AG04449 (cell line): ENCODE measurements around the gene AFF3.

Experiments used
- CTCF ChIA-PET: fragments of 350-600 bp; formaldehyde crosslinking; extraction: SDS; loops from one replicate; lab custom pipeline; 2021; ENCODE audit warnings: antibody characterized with exemption; lab: Yijun Ruan, JAX
- POLR2A ChIA-PET: fragments of 400-600, 350-600 bp; formaldehyde crosslinking; extraction: SDS; loops from one replicate; lab custom pipeline; 2020; ENCODE audit warnings: antibody characterized with exemption, inconsistent platforms; lab: Yijun Ruan, JAX
- DNase-seq: peaks from one replicate; pipeline ENCODE4 v3.0.0-alpha.2; 2010; ENCODE audit warnings: low read depth, low spot score
- H3K4me3 ChIP-seq: 2 replicates; pipeline ENCODE4 v1.5.1; 2011; ENCODE audit warnings: low read depth, mild to moderate bottlenecking, control low read depth, low read length
- TF ChIP-seq, protein P1 (sequence below): IDR thresholded peaks from one replicate; pipeline ENCODE4 v1.5.1; 2011; ENCODE audit warnings: mild to moderate bottlenecking, moderate library complexity, low read length, control low read depth, inconsistent platforms; ENCODE audit not compliant: insufficient read depth; ENCODE audit errors: missing control alignments

The AFF3 gene

DNA sequence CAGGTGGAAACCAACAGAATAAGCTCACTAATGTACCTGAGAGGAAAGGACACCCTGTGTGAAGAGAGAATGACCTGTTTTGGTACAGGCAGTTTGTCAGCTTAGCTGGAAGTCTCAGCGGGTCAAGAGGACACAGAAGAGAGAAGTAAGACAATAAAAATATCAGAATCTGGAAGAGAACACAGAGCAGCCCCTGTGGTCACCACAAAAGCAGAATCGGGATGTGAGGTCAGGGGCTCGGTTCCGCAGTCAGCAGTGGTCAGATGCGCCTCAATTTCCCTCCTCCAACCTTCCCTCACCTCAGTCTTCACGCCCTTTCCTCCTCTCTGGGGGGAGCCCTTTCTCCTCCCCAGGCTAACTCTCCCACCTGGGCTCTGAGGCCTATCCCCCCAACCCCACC, 122.9 kb downstream of the AFF3 start:
- POLR2A ChIA-PET, result no interaction called here
- CTCF ChIA-PET, result interaction anchor here (1.8 kb wide), 1 partner anchor 11 kb away, joined by 5 read pairs; no protein-coding TSS in a partner anchor
- TF ChIP-seq, protein P1, sequence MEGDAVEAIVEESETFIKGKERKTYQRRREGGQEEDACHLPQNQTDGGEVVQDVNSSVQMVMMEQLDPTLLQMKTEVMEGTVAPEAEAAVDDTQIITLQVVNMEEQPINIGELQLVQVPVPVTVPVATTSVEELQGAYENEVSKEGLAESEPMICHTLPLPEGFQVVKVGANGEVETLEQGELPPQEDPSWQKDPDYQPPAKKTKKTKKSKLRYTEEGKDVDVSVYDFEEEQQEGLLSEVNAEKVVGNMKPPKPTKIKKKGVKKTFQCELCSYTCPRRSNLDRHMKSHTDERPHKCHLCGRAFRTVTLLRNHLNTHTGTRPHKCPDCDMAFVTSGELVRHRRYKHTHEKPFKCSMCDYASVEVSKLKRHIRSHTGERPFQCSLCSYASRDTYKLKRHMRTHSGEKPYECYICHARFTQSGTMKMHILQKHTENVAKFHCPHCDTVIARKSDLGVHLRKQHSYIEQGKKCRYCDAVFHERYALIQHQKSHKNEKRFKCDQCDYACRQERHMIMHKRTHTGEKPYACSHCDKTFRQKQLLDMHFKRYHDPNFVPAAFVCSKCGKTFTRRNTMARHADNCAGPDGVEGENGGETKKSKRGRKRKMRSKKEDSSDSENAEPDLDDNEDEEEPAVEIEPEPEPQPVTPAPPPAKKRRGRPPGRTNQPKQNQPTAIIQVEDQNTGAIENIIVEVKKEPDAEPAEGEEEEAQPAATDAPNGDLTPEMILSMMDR, result no peak
- H3K4me3 ChIP-seq, result no peak overlapping the region
- DNase-seq, result no peak

DNA sequence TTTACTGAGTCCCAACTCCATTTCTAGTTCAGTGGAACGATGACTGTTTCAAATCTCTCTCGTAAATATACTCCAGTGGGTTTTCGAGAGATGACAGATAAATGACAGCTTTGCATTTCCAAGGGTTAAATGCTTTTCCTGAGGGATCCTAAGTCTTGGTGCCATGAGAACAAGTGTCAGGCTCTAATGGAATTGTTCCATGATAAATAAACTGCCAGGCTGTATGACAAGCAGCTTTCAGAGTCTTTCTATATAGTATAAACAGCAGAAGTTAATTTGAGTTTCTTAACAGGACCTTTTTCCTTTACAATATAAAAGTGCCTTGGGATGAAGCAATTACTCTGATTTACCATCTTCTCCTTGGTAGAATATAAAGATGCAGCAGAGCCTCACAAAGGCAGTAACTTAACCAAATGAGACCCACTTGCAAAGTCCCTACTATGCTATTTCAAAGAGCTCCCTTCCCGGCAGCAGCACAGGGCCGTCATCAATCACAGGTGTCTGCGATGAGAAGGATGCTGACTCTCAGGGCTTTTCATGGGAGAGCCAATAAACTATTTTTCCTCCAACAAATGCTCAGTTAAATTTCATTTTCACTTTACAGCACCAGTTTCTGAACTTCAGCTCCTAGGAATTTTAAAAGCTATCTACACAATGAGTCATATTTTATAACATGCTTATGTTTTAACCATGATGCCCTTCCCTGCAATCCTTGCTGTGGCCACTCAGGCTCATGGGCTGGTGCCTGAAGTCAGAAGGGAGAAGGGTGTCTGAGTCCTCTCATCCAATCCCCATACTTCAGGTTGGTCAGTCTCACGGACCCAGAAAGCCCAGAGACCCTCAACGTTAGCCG, 123.8 kb downstream of the AFF3 start:
- POLR2A ChIA-PET, result interaction anchor here (0.9 kb wide), 1 partner anchor 9 kb away, joined by 3 read pairs; no protein-coding TSS in a partner anchor
- CTCF ChIA-PET, result interaction anchor here (1.1 to 1.8 kb wide), 4 partner anchors 9 to 293 kb away, joined by 3 to 5 read pairs (median 4); no protein-coding TSS in a partner anchor
- TF ChIP-seq, protein P1, result peak; percentile 7
- H3K4me3 ChIP-seq, result no peak overlapping the region
- DNase-seq, result peak; percentile 44

DNA sequence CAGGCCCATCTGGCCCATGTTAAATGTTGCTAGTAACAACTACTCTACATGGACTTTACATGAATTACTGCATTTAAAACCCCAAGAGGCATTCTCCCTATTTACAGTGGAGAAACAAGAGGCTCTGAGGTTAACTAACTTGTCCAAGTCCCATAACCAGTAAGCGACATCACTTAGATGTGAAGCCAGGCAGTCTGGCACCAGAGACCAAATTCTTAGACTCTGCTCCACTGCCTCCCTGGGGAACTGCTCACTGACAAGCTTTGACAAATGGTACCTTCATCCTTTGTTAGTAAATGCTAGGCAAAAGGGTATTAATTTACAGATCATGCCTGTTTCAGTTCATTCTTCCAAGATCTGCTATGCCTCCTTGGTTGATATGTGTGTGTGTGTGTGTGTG, 124.8 kb downstream of the AFF3 start:
- CTCF ChIA-PET, result interaction anchor here (1.2 to 1.8 kb wide), 2 partner anchors 13 to 33 kb away, joined by 3 to 5 read pairs; no protein-coding TSS in a partner anchor
- H3K4me3 ChIP-seq, result no peak overlapping the region
- POLR2A ChIA-PET, result no interaction called here
- TF ChIP-seq, protein P1, result no peak
- DNase-seq, result peak; percentile 60

DNA sequence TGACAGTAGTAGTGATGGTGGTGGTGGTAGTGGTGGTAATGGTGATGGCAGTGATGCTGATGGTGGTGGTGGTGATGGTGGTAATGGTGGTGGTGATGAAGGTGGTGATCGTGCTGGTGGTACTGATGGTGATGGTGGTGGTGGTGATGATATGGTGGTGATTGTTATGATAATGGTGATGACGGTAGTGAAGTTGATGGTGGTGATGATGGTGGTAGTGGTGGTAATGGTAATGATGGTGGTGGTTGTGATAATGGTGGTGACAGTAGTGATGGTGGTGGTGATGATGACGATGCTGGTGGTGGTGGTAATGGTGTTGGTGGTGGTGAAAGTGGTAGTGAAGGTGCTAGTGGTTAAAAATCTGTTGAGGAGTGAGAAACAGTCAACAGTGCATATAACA, 125.6 kb downstream of the AFF3 start:
- H3K4me3 ChIP-seq, result no peak overlapping the region
- ChIA-PET POLR2A (no interaction called here), CTCF (no interaction called here)
- no peak for DNase-seq
- TF ChIP-seq, protein P1, result no peak

DNA sequence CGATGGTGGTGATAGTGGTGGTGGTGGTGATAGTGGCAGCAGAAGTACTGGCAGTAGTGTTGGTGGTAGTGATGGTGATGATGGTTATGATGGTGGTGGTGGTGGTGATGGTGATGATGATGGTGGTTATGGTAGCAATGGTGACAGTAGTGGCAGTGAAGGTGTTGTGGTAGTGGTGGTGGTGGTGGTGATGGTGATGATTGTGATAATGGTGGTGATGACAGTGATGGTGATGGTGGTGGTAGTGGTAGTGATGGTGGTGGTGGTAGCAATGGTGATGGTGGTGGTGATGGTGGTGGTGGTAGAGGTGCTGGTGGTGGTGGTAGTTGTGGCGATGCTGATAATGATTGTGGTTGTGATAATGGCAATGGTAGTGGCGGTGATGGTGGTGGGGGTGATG, 126.5 kb downstream of the AFF3 start:
- POLR2A ChIA-PET, result no interaction called here
- no peak for DNase-seq
- CTCF ChIA-PET, result no interaction called here
- TF ChIP-seq, protein P1, result no peak
- no peak overlapping the region for H3K4me3 ChIP-seq

DNA sequence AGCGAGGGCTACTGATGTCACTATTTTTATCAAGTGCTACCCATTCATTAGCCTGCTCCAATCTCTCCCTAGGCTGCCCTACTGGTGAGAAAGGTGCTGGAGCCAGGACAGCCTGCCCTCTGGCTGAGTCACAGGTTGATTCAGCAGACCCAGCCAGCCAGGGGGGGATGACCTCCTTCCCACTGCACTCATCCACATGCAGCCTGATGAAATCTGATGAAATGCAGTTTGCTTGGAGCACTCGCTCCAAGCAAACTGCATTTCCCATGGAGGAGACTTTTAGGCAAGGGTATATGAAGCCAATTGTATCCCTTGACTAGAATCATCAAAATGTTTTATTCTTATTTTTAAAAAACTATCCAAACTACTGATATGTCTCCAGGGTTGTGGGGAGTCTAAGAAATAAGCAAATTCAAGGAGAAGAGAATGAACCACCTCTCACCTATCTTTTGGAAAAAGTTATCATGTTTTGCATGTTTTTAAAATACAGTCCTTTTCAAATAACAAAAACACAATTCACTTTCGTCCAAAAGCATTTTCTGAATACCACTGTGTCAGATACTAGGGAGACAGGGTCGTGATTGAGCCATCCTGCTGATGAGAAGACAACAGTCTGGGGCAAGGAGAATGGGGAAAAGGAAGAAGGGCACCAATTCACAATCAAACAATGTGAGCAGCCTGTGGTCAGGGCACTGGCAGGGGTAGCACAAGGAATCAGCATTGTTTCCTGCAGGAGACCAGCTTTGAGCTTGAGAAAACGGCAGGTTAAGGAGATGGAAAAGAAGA, 128.3 kb downstream of the AFF3 start:
- ChIA-PET POLR2A (interaction anchor here (0.6 kb wide), 1 partner anchor 35 kb away, joined by 5 read pairs; no protein-coding TSS in a partner anchor), CTCF (interaction anchor here (0.8 to 2.4 kb wide), 2 partner anchors 248 to 455 kb away, joined by 3 to 7 read pairs; no protein-coding TSS in a partner anchor)
- TF ChIP-seq, protein P1, result peak; percentile 43
- H3K4me3 ChIP-seq, result no peak overlapping the region
- DNase-seq, result peak; percentile 96
